Ishikawa (cell line): ENCODE results near the gene SUPT6H.

Experiments
- CEBPB ChIP-seq: IDR thresholded peaks from 2 replicates; pipeline ENCODE4 v1.6.1; 2012
- CREB1 ChIP-seq: IDR thresholded peaks from 2 replicates; pipeline ENCODE4 v1.6.1; 2012; ENCODE audit warnings: low read depth
- EGR1 ChIP-seq: IDR thresholded peaks from 2 replicates; pipeline ENCODE4 v1.6.1; 2012
- EP300 ChIP-seq: IDR thresholded peaks from 2 replicates; pipeline ENCODE4 v1.6.1; 2012; ENCODE audit warnings: borderline replicate concordance
- FOXM1 ChIP-seq: IDR thresholded peaks from 2 replicates; pipeline ENCODE4 v1.6.1; 2012; ENCODE audit warnings: low read depth, borderline replicate concordance
- NFIC ChIP-seq: IDR thresholded peaks from 2 replicates; pipeline ENCODE4 v1.6.1; 2012
- RAD21 ChIP-seq: IDR thresholded peaks from 2 replicates; pipeline ENCODE4 v1.6.1; 2012; ENCODE audit warnings: low read depth
- TAF1 ChIP-seq: IDR thresholded peaks from 2 replicates; pipeline ENCODE4 v1.6.1; 2012; ENCODE audit warnings: low read depth, mild to moderate bottlenecking
- TCF12 ChIP-seq: IDR thresholded peaks from 2 replicates; pipeline ENCODE4 v1.6.1; 2012; ENCODE audit warnings: low read depth
- TEAD4 ChIP-seq: IDR thresholded peaks from 2 replicates; pipeline ENCODE4 v1.6.1; 2012
- YY1 ChIP-seq: IDR thresholded peaks from 2 replicates; pipeline ENCODE4 v1.6.1; 2012; ENCODE audit warnings: low read depth
- ZBTB7A ChIP-seq: IDR thresholded peaks from 2 replicates; pipeline ENCODE4 v1.6.1; 2012; ENCODE audit warnings: low read depth
- TF ChIP-seq, protein P1 (sequence below): IDR thresholded peaks from 2 replicates; pipeline ENCODE4 v1.6.1; 2012; ENCODE audit warnings: low read depth, mild to moderate bottlenecking
- TF ChIP-seq, protein P2 (sequence below): IDR thresholded peaks from 2 replicates; pipeline ENCODE4 v1.6.1; 2012
- TF ChIP-seq, protein P3 (sequence below): IDR thresholded peaks from 2 replicates; pipeline ENCODE4 v1.6.1; 2012

SUPT6H gene

DNA sequence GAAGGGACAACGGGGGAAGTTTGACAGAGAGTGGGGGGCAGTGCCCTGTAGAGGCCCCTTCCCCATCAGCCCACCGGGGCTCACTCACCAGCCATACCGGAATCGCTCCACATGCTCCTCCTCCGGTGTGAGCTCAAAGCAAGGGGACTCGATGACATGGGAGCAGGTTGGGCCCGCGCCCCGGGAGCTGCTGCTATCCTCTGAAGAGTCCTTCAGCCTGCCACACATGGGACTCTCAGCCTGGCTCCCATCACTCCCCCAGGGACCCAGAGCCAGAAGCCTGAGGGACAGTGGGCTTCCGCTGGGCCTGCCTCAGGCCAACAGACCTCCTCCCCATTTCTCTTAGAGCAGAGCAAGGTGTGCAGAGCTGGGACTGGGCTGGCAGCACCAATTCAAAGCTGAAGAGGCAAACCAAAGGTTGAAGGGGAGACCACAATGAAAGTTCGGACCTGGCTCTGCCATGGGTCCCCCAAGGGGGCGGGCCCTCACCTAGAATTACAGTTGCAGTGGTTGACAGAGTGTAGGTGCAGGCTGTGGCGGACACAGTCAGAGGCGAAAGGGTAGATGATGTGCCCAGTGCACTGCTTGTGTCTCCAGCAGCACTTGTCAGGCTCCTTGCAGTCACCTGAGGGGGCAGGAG lies 42.3 kb downstream of the SUPT6H start:
- TF ChIP-seq RAD21, result no peak
- no peak for TF ChIP-seq FOXM1
- TF ChIP-seq CEBPB, result no peak
- no peak for TF ChIP-seq NFIC
- TF ChIP-seq EGR1, result no peak
- TF ChIP-seq, protein P1, sequence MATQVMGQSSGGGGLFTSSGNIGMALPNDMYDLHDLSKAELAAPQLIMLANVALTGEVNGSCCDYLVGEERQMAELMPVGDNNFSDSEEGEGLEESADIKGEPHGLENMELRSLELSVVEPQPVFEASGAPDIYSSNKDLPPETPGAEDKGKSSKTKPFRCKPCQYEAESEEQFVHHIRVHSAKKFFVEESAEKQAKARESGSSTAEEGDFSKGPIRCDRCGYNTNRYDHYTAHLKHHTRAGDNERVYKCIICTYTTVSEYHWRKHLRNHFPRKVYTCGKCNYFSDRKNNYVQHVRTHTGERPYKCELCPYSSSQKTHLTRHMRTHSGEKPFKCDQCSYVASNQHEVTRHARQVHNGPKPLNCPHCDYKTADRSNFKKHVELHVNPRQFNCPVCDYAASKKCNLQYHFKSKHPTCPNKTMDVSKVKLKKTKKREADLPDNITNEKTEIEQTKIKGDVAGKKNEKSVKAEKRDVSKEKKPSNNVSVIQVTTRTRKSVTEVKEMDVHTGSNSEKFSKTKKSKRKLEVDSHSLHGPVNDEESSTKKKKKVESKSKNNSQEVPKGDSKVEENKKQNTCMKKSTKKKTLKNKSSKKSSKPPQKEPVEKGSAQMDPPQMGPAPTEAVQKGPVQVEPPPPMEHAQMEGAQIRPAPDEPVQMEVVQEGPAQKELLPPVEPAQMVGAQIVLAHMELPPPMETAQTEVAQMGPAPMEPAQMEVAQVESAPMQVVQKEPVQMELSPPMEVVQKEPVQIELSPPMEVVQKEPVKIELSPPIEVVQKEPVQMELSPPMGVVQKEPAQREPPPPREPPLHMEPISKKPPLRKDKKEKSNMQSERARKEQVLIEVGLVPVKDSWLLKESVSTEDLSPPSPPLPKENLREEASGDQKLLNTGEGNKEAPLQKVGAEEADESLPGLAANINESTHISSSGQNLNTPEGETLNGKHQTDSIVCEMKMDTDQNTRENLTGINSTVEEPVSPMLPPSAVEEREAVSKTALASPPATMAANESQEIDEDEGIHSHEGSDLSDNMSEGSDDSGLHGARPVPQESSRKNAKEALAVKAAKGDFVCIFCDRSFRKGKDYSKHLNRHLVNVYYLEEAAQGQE, result no peak
- TF ChIP-seq TAF1, result no peak
- no peak for TF ChIP-seq EP300

DNA sequence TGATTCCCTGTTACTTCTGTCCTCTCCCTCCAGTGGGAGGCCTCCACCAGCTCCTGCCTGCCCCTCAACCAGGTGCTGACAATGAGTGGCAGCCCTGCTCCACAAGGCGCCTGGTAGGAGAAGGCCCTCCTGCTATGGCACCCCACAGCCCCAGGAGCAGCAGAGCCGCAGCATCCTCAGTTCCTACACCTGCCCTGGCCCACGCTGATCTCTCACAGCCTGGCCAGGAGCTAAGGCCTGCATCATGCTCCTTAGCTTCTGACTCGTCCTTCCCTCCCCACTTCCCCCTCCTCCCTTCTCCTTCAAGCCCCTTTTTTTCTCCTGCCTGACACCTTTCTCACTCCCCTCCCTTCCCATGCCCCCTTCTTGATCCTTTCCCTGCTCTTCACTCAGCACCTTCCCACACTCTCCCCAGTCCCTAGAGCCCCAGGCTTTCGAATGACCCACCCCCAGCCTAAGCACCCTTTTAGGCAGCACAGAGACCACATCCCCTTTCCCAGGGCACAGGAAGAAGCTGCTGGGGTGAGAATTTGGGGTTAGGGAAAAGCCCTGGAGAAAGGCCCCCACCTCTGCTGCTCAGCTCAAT lies 43.2 kb downstream of the SUPT6H start:
- TF ChIP-seq NFIC (no peak), EP300 (no peak), EGR1 (no peak), CREB1 (no peak), ZBTB7A (no peak), TEAD4 (no peak), TCF12 (no peak)

DNA sequence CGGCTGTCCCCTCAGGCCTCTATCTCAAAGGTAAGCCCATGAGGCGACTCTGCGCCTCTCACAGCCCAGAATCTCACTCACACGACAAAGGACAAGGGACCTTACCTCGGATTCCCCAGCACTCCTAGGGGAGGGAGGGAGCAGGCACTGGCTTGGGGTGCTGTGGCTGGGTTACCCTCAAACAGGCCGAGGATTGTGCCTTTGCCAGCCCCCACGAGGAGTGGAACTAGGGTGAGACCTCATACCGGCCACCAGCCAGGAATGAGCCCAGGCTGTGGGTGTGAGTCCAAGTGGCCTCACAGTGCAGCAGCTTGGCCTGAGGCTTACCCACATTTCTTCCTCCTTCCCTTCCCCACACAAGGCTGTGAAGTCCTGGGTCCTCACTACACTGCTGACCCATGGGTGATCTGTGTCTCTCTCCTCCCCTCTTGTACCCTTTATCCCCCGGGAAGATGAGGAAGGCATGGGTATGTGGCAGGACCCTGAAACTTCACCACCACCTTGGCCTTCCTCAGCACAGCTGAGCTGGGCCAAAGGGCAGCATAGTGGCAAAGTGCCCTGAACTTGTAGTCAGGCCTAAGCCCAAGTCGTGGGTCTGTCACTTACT lies 43.8 kb downstream of the SUPT6H start:
- TF ChIP-seq EGR1 (no peak), ZBTB7A (no peak), FOXM1 (no peak), TAF1 (no peak), CEBPB (no peak), TEAD4 (no peak), TCF12 (no peak), EP300 (no peak), NFIC (no peak)
- TF ChIP-seq, protein P2, sequence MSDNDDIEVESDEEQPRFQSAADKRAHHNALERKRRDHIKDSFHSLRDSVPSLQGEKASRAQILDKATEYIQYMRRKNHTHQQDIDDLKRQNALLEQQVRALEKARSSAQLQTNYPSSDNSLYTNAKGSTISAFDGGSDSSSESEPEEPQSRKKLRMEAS, result no peak
- TF ChIP-seq, protein P3, sequence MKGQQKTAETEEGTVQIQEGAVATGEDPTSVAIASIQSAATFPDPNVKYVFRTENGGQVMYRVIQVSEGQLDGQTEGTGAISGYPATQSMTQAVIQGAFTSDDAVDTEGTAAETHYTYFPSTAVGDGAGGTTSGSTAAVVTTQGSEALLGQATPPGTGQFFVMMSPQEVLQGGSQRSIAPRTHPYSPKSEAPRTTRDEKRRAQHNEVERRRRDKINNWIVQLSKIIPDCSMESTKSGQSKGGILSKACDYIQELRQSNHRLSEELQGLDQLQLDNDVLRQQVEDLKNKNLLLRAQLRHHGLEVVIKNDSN, result no peak

DNA sequence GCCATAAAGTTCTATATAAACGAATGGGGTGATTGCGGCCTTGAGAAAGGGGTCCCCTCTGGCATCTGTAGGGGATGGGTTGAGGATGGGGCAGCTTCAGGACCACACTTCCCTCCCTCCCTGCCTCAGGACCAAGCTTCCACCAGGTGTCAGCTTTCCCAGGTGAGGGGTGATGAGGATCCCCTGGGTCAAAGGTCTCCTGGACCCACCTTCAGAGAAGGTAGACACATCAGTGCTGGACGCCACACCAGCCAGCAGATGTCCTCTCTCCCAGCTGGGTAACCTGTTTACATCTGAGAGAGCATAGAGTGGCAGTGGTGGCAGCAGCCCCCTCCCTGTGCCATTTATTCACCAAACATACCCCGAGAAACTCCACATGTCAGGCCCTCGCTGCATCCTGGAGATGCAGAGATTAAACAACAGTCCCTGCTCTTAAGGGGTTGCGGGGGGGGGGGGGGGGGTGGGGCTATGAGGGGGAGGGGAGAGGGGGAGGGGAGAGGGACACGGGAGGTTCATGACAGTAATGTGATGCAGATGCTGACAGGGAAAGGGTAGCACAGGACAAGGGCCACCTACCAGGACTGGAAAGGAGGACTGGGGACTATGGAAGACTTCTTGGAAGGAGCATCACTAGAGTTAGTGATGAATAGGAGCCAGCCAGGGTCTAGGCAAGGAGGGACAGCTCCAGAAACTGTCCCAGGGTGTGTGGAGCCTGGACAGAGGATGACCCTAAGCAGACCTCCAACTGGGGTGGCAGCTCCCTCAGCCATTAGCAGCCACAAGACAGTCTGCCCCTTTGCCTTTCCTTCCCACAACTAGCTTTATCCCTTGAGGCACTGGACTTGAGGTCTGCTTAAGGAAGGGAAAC lies 44.7 kb downstream of the SUPT6H start:
- TF ChIP-seq TEAD4, result no peak
- TF ChIP-seq YY1, result no peak
- TF ChIP-seq FOXM1, result no peak
- TF ChIP-seq, protein P1, result no peak
- no peak for TF ChIP-seq ZBTB7A
- no peak for TF ChIP-seq EP300
- TF ChIP-seq, protein P2, result no peak
- TF ChIP-seq TCF12, result no peak
- no peak for TF ChIP-seq EGR1
- TF ChIP-seq RAD21, result no peak
- TF ChIP-seq CREB1, result no peak
- TF ChIP-seq CEBPB, result no peak
- TF ChIP-seq, protein P3, result no peak
- no peak for TF ChIP-seq NFIC
- no peak for TF ChIP-seq TAF1

DNA sequence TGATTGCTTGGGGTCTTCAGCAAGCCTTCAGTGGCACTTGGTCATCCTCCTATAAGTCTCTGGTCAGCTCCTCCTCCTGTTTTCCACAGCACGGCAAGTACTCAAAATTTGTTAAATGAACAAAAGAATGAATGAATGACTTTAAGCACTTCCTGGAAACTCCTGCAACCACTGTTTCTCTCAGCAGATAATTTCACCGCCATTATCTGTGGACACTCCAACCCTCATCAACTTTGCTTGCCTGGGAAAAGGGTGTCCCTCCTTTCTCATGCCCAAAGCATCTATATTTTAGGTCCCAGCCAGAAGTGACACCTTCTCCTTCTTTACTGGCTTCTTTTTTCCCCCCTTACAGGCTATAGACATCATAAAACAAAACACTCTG lies 45.3 kb downstream of the SUPT6H start:
- TF ChIP-seq CREB1, result no peak
- no peak for TF ChIP-seq TEAD4
- TF ChIP-seq TCF12, result no peak
- TF ChIP-seq, protein P3, result no peak
- no peak for TF ChIP-seq FOXM1
- no peak for TF ChIP-seq ZBTB7A
- no peak for TF ChIP-seq CEBPB
- no peak for TF ChIP-seq EGR1
- TF ChIP-seq, protein P1, result no peak
